H9 (cell line): ENCODE data around the gene RNF215. TPM values are rescaled to one million over a fixed set of nuclear protein-coding genes. Genes with fewer than 3 reads are reported as not detected.

Experiments used
- DNase-seq: peaks from one replicate; pipeline ENCODE4 v3.0.0-alpha.2; 2017
- H2AFZ ChIP-seq: one replicate; pipeline ENCODE4 v1.6.1; 2013; ENCODE audit warnings: mild to moderate bottlenecking, low read length, control low read depth, moderate library complexity
- H2AK5ac ChIP-seq: 2 replicates; pipeline ENCODE4 v1.6.1; 2013; ENCODE audit warnings: low read length, control low read depth, mixed read lengths; ENCODE audit not compliant: insufficient read length
- H2BK120ac ChIP-seq: one replicate; pipeline ENCODE4 v1.6.1; 2013; ENCODE audit warnings: low read depth, mild to moderate bottlenecking, low read length, control low read depth, inconsistent platforms; ENCODE audit not compliant: poor library complexity, severe bottlenecking
- H2BK12ac ChIP-seq: 2 replicates; pipeline ENCODE4 v1.6.1; 2013; ENCODE audit warnings: low read length, control low read depth, mixed read lengths, low read depth; ENCODE audit not compliant: insufficient read length
- H2BK15ac ChIP-seq: 2 replicates; pipeline ENCODE4 v1.6.1; 2013; ENCODE audit warnings: low read depth, low read length, control low read depth
- H2BK20ac ChIP-seq: one replicate; pipeline ENCODE4 v1.6.1; 2013; ENCODE audit warnings: low read depth, mild to moderate bottlenecking, low read length, control low read depth, inconsistent platforms; ENCODE audit not compliant: poor library complexity, severe bottlenecking
- H2BK5ac ChIP-seq: 2 replicates; pipeline ENCODE4 v1.6.1; 2013; ENCODE audit warnings: low read length, control low read depth, mixed read lengths; ENCODE audit not compliant: insufficient read length
- H3K14ac ChIP-seq: 2 replicates; pipeline ENCODE4 v1.6.1; 2013; ENCODE audit warnings: low read length, control low read depth; ENCODE audit not compliant: insufficient read depth
- H3K18ac ChIP-seq: 2 replicates; pipeline ENCODE4 v1.6.1; 2013; ENCODE audit warnings: low read depth, mild to moderate bottlenecking, mixed read lengths, low read length, control low read depth; ENCODE audit not compliant: insufficient read length
- H3K23ac ChIP-seq: 2 replicates; pipeline ENCODE4 v1.6.1; 2013; ENCODE audit warnings: low read length, control low read depth, mixed read lengths, low read depth; ENCODE audit not compliant: insufficient read length
- H3K23me2 ChIP-seq: 2 replicates; pipeline ENCODE4 v1.6.1; 2013; ENCODE audit warnings: low read depth, mild to moderate bottlenecking, mixed read lengths, low read length, control low read depth; ENCODE audit not compliant: insufficient read length, poor library complexity, severe bottlenecking
- H3K27ac ChIP-seq: 2 replicates; pipeline ENCODE4 v1.5.1; 2013; ENCODE audit warnings: low read length, control low read depth, mixed read lengths, low read depth; ENCODE audit not compliant: insufficient read length
- H3K27me3 ChIP-seq: 2 replicates; pipeline ENCODE4 v1.6.1; 2013; ENCODE audit warnings: low read length, control low read depth, inconsistent platforms; ENCODE audit not compliant: insufficient read depth
- H3K4ac ChIP-seq: 2 replicates; pipeline ENCODE4 v1.6.1; 2013; ENCODE audit warnings: low read depth, mild to moderate bottlenecking, control low read depth, inconsistent platforms, low read length, moderate library complexity
- H3K4me1 ChIP-seq: 2 replicates; pipeline ENCODE4 v1.6.1; 2013; ENCODE audit warnings: low read length, control low read depth, inconsistent platforms; ENCODE audit not compliant: insufficient read depth
- H3K4me2 ChIP-seq: 2 replicates; pipeline ENCODE4 v1.6.1; 2013; ENCODE audit warnings: low read length, control low read depth, mixed read lengths; ENCODE audit not compliant: insufficient read length, insufficient read depth
- H3K56ac ChIP-seq: 2 replicates; pipeline ENCODE4 v1.6.1; 2013; ENCODE audit warnings: low read depth, mild to moderate bottlenecking, mixed read lengths, low read length, control low read depth; ENCODE audit not compliant: insufficient read length
- H3K79me1 ChIP-seq: 2 replicates; pipeline ENCODE4 v1.6.1; 2013; ENCODE audit warnings: low read depth, mild to moderate bottlenecking, moderate library complexity, low read length, control low read depth, inconsistent platforms; ENCODE audit not compliant: insufficient read depth, poor library complexity, severe bottlenecking
- H3K79me2 ChIP-seq: 2 replicates; pipeline ENCODE4 v1.6.1; 2013; ENCODE audit warnings: low read length, control low read depth, inconsistent platforms; ENCODE audit not compliant: insufficient read depth
- H3K9ac ChIP-seq: 2 replicates; pipeline ENCODE4 v1.6.1; 2013; ENCODE audit warnings: low read length, control low read depth, mixed read lengths; ENCODE audit not compliant: insufficient read length; ENCODE audit errors: extremely low read depth
- H3K9me3 ChIP-seq: one replicate; pipeline ENCODE4 v1.6.1; 2013; ENCODE audit warnings: low read depth, low read length, inconsistent platforms; ENCODE audit not compliant: control insufficient read depth
- H3T11ph ChIP-seq: one replicate; pipeline ENCODE4 v1.6.1; 2013; ENCODE audit warnings: mild to moderate bottlenecking, low read length, control low read depth, inconsistent platforms
- H4K20me1 ChIP-seq: one replicate; pipeline ENCODE4 v1.6.1; 2013; ENCODE audit not compliant: control insufficient read depth, insufficient read length, insufficient read depth
- H4K5ac ChIP-seq: 2 replicates; pipeline ENCODE4 v1.6.1; 2013; ENCODE audit warnings: low read depth, mild to moderate bottlenecking, mixed read lengths, low read length, control low read depth; ENCODE audit not compliant: insufficient read length
- H4K8ac ChIP-seq: replicated peaks from 2 replicates; pipeline ENCODE4 v1.6.1; 2013; ENCODE audit warnings: low read length, control low read depth, mixed read lengths, low read depth; ENCODE audit not compliant: insufficient read length
- H4K91ac ChIP-seq: 2 replicates; pipeline ENCODE4 v1.6.1; 2013; ENCODE audit warnings: low read depth, mild to moderate bottlenecking, moderate library complexity, mixed read lengths, low read length, control low read depth; ENCODE audit not compliant: insufficient read length
- H3K27ac Mint-ChIP-seq, 3 experiments: 2 replicates in 2 of 3; 3 replicates in 1 of 3; pipeline ENCODE4 v1.8.0; 2020 to 2021; ENCODE audit warnings: mixed read lengths in 3 of 3, mild to moderate bottlenecking in 1 of 3, moderate library complexity in 1 of 3
- H3K27me3 Mint-ChIP-seq: 2 replicates; pipeline ENCODE4 v1.8.0; 2021; ENCODE audit warnings: low read depth, mild to moderate bottlenecking, moderate library complexity, mixed read lengths
- H3K36me3 Mint-ChIP-seq, 3 experiments: 2 replicates in 2 of 3; 3 replicates in 1 of 3; pipeline ENCODE4 v1.8.0; 2020 to 2021; ENCODE audit warnings: low read depth in 3 of 3, mixed read lengths in 3 of 3; ENCODE audit not compliant: insufficient read depth in 1 of 3
- H3K4me1 Mint-ChIP-seq, 2 experiments: 2 replicates each; pipeline ENCODE4 v1.8.0; 2020; ENCODE audit warnings: mixed read lengths in 2 of 2
- H3K4me3 Mint-ChIP-seq, 2 experiments: 2 replicates in 1 of 2; 3 replicates in 1 of 2; pipeline ENCODE4 v1.8.0; 2020 to 2021; ENCODE audit warnings: mild to moderate bottlenecking in 2 of 2, mixed read lengths in 2 of 2, moderate library complexity in 1 of 2
- H3K9me3 Mint-ChIP-seq, 2 experiments: 2 replicates in 1 of 2; 3 replicates in 1 of 2; pipeline ENCODE4 v1.8.0; 2020; ENCODE audit warnings: mild to moderate bottlenecking in 2 of 2, mixed read lengths in 2 of 2, moderate library complexity in 1 of 2
- CTCF ChIP-seq: fragments of 200-600 bp; sonication (generic); conservative IDR thresholded peaks from 3 replicates; pipeline ENCODE4 v1.8.0; 2021; ENCODE audit warnings: antibody characterized with exemption, mild to moderate bottlenecking
- WGBS: extraction: QIAGEN DNeasy Blood & Tissue Kit; methylation state at CpG from one replicate; pipeline ENCODE4 v1.1.7; 2013; ENCODE audit warnings: missing lambda C conversion rate, low lambda C conversion rate, mixed read lengths; ENCODE audit not compliant: insufficient read length; ENCODE audit errors: extremely low coverage; 5-methylcytosine and 5-hydroxymethylcytosine counted together
- total RNA-seq: library from RNA; stranded (reverse); gene quantifications from 2 replicates; pipeline ENCODE4 v1.2.1, GENCODE V29; 2021

RNF215 gene
- total RNA-seq, 1 experiment from 2014 or later, result 24.5 TPM

- Histone ChIP-seq H4K5ac (no peak overlapping the region), H3K9me3 (no peaks in the 10 kb centered on the region), H3K79me2 (no peaks in the 10 kb centered on the region), H2BK5ac (no peak overlapping the region), H2BK20ac (no peak overlapping the region), H2BK120ac (no peak overlapping the region), H3K4me2 (no peak overlapping the region), H3K27ac (no peak overlapping the region), H3K23ac (no peak overlapping the region), H3K56ac (no peak overlapping the region), H3K14ac (no peak overlapping the region), H2BK12ac (no peak overlapping the region), H3K79me1 (no peaks in the 10 kb centered on the region), H3K18ac (no peak overlapping the region), H3T11ph (no peak overlapping the region), H3K4me1 (peaks cover 3% of the 10 kb centered on the region; the same call in 1 of the 2 replicates), H3K4ac (no peak overlapping the region), H3K23me2 (peaks cover 7% of the 10 kb centered on the region), H2AFZ (no peak overlapping the region), H2BK15ac (no peak overlapping the region), H3K9ac (no peak overlapping the region), H2AK5ac (no peak overlapping the region), H4K91ac (no peak overlapping the region), H4K8ac (no peak overlapping the region), H4K20me1 (no peaks in the 10 kb centered on the region), H3K27me3 (peaks cover 4% of the 10 kb centered on the region; the same call in 1 of the 2 replicates)
- Mint-ChIP-seq H3K4me1 (peaks cover 29 to 38% of the 10 kb centered on the region in 2 experiments), H3K9me3 (peaks cover 5 to 11% of the 10 kb centered on the region in 2 experiments), H3K27me3 (peaks cover 25% of the 10 kb centered on the region), H3K27ac (peak overlapping the region in 2 of 3 experiments; percentile 65 to 72; a peak in 3 of 7 replicates), H3K36me3 (peaks cover 0 to 8% (median 5%) of the 10 kb centered on the region in 3 experiments; a peak in 3 of 7 replicates), H3K4me3 (no peak overlapping the region; a peak in 1 of 5 replicates)
- no peak for DNase-seq
- no CpG with 5 or more reads among the region's 9 CpGs for WGBS
- no peak for TF ChIP-seq CTCF
These were observed 5.6 kb upstream of the RNF215 start for GRCh38 chr22:30392661-30393321.
